Mesangial cell (primary cell): ENCODE results near the gene ADH4. TPM values are rescaled to one million over a fixed set of nuclear protein-coding genes. Genes with fewer than 3 reads are reported as not detected.

Experiments used
- total RNA-seq: library from RNA; depleted of rRNA; stranded (reverse); fragments of >200 nt; gene quantifications from 2 replicates; pipeline ENCODE4 v1.2.3, GENCODE V29; 2015

The ADH4 gene
- total RNA-seq = not detected in 2 replicates

GRCh38 chr4:99144070-99144469 is at the start of gene ADH4:
Gene ADH4 (minus strand): TSS chr4:99144297. CDS start chr4:99144222, 75 bp downstream.

GRCh38 chr4:99088481-99089365 is 55.4 kb downstream of the ADH4 start, which contains the start of gene ADH5:
Gene ADH5 (minus strand): TSS chr4:99088788. CDS start chr4:99088700, 88 bp downstream.

Other genes with a start within 250 kb of the ADH4 start
- 36.1 and 95.7 TPM in 2 replicates for gene EIF4E, start 215.2 kb downstream of the ADH4 start, total RNA-seq
- gene METAP1, start 148.6 kb downstream of the ADH4 start, total RNA-seq = 35.9 and 50.0 TPM in 2 replicates
- 82.4 and 91.6 TPM in 2 replicates for gene ADH5, start 55.5 kb downstream of the ADH4 start, total RNA-seq
- 0.13 TPM in 1 of 2 replicates, not detected in the other for gene ADH6, start 74.9 kb upstream of the ADH4 start, total RNA-seq
- not detected in 2 replicates for gene ADH1A, start 146.7 kb upstream of the ADH4 start, total RNA-seq
- gene ADH1B, start 177.1 kb upstream of the ADH4 start, total RNA-seq = not detected in 2 replicates
- not detected in 2 replicates for gene ADH1C, start 208.4 kb upstream of the ADH4 start, total RNA-seq